HG02642 (cell line): Measurements from ENCODE around the gene MON1B.

Source experiments
- ATAC-seq: cut with Tn5 transposase; IDR thresholded peaks from one replicate; pipeline ENCODE4 v1.9.1; 2021; ENCODE audit warnings: mild to moderate bottlenecking; ENCODE audit not compliant: unreplicated experiment, poor library complexity

The MON1B gene

DNA sequence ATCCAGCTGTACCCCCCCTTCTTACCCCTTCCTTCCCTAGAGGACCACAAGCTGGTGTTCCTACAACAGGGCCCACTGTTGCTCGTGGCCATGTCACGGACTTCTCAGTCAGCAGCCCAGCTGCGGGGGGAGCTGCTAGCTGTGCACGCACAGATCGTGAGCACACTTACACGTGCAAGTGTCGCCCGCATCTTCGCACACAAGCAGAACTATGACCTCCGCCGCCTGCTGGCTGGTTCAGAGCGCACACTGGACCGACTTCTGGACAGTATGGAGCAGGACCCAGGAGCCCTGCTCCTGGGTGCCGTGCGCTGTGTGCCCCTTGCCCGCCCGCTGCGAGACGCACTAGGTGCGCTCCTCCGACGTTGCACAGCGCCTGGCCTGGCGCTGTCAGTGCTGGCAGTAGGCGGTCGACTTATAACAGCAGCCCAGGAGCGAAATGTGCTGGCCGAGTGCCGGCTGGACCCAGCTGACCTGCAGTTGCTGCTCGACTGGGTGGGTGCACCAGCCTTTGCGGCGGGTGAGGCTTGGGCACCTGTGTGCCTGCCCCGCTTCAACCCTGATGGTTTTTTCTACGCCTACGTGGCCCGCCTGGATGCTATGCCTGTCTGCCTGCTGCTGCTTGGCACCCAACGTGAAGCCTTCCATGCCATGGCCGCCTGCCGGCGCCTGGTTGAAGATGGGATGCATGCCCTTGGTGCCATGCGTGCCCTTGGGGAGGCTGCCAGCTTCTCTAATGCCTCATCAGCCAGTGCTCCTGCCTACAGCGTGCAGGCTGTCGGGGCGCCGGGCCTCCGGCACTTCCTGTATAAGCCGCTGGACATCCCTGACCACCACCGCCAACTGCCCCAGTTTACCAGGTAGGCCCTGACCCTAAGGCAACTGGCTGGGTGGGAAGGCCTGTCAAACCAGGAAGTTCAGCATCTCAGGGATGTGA, 3.6 kb downstream of the MON1B start:
- no peak for ATAC-seq

- ATAC-seq = no peak
These were observed 4.4 kb downstream of the MON1B start for GRCh38 chr16:77195411-77195810.

DNA sequence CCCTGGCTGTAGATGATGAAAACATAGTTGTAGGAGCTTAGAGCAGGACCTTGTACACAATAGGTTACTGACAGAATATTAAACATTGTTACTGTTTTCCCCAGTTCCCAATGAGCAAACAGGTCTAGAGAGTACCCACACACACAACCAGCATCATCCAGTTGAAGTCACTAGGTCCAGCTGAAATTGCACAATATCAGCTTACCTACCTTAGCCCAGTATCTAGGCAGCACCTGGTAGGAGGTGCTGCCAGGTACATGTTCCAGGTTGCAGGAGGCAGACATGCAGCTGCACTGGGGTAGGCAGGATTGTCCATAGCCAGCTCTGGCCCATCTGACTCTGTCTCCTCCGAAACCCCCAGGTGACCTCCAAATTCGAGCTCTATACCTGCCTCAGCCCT, 6.8 kb downstream of the MON1B start:
- no peak for ATAC-seq

- ATAC-seq = no peak
These were observed 8.2 kb downstream of the MON1B start, which contains the start of gene SYCE1L for GRCh38 chr16:77199211-77199610. Gene SYCE1L (plus strand): TSS chr16:77199408. CDS start chr16:77199452, 44 bp downstream.

DNA sequence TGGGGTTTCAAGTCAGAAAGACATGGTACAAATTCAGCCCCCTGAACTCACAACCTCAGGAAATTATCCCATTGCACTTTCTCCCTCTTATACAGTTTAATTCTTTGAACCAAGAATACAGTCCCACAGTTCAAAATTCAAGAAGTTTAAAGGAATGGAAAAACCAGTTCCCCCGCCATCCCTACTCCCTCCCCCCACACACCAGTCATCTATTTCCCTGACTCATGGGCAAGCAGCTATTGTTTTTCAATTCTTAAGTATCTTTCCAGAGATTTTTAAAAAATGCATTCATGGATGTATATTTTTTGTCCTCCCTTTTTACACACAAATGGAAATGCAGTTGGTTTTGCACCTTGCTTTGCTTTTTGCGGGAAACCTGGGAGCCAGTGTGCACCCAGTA, 15.5 kb downstream of the MON1B start:
- no peak for ATAC-seq

GRCh38 chr16:77207030-77207429, 16.0 kb downstream of the MON1B start:
- no peak for ATAC-seq

DNA sequence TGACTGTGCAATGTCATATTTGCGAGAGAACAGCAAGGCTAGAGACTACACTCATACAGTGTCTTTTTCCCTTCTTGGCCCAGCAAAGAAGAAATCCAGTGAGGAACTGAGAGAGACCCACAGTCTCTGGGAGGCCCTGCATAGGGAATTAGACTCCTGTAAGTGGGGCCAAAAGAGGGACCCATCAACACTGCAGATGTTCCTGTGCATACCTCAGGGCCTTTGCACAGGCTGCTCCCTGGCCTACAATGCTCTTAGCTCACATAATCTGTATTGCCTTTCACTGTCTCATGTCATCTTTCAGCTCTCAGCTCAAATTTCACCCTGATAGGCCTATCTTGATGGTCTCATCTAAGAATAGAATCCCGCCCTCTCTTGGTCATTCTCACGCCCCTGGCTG, 17.4 kb downstream of the MON1B start:
- ATAC-seq = no peak

DNA sequence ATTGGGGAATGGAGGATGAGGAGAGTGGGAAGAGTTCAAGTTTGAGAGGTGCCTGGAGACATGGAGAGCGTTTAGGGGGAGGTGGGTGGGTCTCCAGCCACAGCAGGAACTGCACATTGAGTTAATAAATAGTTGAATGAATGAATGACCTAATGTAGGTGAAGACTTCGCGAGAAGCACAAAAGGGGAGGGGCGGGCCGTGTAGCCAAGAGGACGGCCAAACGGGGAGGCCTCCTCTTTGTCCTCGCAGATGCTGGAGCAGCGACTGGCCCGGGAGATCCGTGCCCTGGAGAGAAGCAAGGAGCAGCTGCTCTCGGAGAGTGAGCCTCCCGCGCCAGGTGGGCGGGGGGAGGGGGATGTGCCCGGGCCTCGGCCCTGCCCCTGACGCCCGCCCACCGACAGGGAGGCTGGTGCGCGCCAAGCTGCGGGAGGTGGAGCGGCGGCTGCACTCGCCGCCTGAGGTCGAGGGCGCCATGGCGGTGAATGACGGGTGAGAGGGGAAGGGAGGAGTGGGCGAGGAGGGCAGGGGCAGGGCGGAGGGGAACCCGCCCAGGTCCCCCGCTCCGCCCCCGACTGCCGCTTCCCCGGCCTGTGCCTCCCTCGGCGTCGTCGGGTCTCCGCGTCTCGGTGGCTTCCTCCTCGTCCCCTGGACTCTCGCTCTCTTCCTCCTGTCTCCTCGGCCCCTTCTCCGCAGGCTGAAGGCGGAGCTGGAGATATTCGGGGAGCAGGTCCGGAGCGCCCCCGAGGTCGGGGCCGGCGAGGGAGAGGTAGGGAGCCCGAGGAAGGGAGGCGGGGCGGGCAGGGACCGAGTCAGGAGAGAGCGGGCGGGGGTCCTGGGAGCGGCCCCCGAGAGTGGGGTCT, 21.1 kb downstream of the MON1B start:
- ATAC-seq = peak; percentile 74

GRCh38 chr16:77212741-77213541, 22.0 kb downstream of the MON1B start:
- ATAC-seq = peak; percentile 85

DNA sequence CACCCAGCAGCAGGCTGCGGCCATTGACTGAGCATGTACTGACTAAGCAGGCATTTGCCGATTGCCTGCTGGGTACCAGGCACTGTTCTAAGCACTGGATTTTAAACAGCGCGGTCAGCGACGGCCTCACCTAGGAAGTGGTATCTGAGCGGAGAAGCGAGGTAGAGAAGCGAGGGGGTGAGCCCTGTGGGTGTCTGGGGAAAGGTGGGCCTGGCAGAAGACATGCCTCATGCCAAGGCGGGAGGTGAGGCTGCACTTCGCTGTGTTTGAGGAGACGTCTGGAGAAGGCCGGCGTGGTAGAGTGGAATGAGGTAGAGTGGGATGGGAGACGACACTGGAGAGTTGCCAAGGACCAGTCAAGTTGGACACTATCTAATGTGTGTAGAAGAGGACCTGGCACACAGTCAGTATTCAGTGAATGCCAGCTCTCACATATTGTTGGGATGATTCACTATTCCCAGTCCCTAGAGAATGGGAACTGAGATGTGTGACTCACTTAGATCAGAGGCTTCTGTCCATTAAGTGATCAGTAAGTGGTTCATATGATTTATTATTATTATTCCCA, 22.6 kb downstream of the MON1B start:
- ATAC-seq = no peak

DNA sequence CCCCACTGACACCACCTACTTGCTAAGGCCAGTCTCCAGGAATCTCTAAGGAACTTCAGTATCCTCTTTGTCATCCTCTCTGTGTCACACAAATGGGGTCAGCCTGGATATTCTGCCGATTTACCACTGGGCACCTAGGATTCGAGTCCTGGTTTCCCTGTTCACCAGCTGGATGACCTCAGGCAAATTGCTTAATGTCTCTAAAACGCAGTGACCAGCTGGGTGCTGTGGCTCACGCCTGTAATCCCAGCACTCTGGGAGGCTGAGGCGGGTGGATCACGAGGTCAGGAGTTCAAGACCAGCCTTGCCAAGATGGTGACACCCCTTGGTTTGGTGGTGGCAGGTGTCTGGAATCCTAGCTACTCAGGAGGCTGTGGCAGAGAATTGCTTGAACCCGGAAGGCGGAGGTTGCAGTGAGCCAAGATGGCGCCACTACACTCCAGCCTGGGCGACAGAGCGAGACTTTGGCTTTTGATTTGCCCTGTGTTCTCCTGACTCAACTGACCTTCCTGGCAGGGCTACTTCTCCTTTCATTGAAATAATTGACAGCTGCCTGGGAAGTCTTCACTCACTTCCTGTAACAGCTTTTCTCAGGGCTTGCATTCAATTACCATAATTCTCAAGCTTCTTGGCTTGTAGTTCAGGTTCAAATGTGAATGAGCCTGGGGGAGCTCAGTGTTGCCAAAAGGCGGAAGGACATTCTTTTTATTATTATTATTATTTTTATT, 23.6 kb downstream of the MON1B start:
- no peak for ATAC-seq

DNA sequence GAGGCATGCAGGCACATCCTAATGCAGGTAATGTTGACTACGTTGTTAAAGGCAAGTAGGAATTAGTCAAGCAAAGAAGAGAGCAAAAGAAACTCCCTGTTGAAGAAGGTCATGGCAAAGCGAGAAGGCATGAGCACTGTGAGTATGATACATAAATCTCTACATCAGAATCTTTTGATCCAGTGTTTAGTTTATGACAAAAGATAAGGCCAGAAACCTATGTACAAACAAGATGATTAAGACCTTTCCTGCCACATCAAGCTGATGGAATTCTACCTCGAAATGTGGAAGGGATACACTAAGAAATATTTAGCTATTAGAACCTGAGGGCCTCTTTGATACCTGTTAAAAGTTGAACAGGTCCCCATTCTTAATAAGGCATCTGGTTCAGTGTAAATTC, 28.4 kb downstream of the MON1B start:
- no peak for ATAC-seq

DNA sequence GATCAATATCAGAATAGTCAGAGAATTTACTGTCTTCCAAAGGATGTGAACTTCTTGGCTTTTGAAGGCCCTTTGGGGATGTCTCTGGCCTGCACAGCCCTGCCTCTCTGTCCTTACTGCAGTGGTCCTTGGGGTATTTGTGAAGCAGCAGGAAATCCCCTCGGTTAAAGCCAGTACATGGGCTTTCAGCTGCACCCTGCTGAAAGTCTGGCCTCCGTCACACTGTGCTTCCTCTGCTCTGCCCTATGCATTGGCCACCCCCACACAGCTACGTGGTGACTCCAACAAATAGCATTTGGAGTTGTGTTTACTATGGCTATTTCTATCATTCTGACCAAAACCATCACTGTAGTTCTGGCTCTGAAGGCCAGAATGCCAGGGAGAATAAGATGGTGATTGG, 29.4 kb downstream of the MON1B start:
- ATAC-seq = peak; percentile 52

DNA sequence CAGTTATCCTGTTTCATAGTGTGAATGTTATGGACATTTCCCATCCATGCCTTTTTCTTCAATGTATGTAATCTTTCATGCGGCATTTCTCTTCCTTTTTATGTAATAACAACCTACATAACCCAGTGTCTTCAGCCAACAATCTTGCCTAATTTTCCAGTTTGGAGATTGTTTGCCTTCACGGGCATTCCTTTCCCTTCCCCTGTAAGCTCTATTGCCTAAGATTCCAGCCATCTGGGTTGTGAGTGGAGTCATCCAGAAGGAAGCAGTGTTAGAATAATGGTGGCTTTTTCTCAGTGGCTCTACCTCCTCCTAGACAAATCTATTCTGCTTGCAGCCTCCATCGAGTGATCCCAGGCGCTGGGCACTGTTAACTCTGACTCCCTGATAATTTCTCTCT, 30.5 kb downstream of the MON1B start:
- ATAC-seq = no peak

DNA sequence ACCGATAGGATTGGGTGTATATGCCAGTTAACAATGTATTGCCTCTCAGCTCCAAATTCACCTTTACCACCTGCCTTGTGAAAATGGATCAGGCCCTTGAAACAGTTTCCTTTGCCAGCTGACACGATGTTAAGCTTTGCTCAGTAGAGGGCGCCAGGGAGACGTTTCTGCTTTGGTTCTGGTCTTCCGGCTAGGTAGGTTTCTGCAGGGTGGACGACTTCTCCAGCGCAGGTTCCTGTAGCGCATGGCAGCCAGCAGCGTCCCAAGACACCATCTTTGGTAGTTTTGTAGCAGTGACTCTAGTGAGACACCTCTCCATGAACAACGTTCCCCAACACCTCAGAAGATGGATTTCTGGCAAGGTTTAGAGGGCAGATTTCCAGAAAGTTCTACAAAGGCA, 32.2 kb downstream of the MON1B start:
- peak; percentile 42 for ATAC-seq

GRCh38 chr16:77225182-77225581, 34.2 kb downstream of the MON1B start:
- ATAC-seq = no peak

DNA sequence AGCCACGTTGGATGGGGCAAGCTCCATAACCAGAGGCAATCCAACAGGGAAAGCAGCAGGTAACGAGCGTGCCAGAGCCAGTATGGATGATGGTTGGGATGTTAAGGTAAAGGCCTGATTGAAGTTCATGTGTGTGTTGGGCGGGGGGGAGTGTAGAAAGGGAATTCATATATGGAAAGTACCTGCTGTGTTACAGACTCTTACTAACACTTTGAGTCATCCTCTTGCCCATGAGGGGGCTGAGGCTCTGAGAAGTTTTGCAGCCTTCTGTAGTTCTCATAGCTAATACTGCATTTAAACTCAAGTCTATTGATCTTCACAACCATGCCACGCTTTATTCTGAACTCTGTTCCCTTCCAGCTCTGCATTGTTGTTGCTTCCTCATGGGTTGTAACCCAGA, 36.8 kb downstream of the MON1B start:
- ATAC-seq = peak; percentile 76

DNA sequence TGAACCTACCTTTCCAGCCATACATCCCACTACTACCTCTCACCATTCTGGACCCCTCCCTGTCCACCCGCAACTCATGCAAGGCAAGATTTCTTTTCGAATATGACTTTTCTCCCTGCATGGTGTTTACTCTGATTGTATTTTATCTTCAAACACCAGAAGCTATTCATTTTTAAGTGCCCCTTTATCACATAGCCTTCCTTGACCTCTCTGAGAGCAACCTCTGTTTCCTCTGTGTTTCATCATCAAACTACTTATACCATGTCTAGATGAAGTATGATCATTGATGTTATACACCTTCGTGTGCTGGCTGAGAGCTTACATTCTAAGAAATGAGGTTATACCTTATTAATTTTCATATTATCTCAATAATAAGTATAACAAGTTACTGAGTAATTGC, 40.1 kb downstream of the MON1B start:
- no peak for ATAC-seq

GRCh38 chr16:77233799-77234519, 43.0 kb downstream of the MON1B start:
- no peak for ATAC-seq
